ENCODE data around the gene AK3.
A peak's percentile ranks its signal among the peaks of the same experiment; 100 is the strongest.
"Not testable (repeated sequence)": the region's sequence is repeated elsewhere in the genome, so short reads cannot be mapped to it uniquely, and the experiment has no call there.

Gene AK3

GRCh38 chr9:4740638-4741364 is at the start of gene AK3:
Gene AK3 (minus strand): TSS chr9:4741202. CDS start chr9:4741087, 115 bp downstream.
- H3K27ac ChIP-seq: peak within 1 kb of the TSS; percentile 55
- no peak for TF ChIP-seq ZFX (IDR thresholded peaks at IDR 0.05; ENCODE audit: borderline replicate concordance)
- TF ChIP-seq CTCF (IDR thresholded peaks at IDR 0.05): peak; percentile 39

DNA sequence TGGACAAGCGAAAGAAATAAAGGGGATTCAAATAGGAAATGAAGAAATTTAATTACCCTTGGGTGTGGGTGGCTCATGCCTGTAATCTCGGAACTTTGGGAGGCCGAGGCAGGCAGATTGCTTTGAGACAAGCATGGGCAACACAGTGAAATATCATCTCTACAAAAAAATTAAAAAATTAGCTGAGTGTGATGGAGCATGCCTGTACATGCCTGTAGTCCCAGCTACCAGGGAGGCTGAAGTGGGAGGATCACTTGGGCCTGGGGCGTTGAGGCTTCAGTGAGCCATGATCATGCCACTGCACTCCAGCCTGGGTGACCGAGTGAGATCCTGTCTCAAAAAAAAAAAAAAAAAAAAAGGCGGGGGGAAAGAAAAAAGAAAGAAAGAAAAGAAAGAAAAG is 47.7 kb upstream of the AK3 start:
- H3K27ac ChIP-seq: no peak overlapping the region
- TF ChIP-seq ZFX (IDR thresholded peaks at IDR 0.05; ENCODE audit: borderline replicate concordance) (no peak), CTCF (IDR thresholded peaks at IDR 0.05) (no peak)

GRCh38 chr9:4787876-4788275 is 46.9 kb upstream of the AK3 start:
- TF ChIP-seq ZFX (IDR thresholded peaks at IDR 0.05; ENCODE audit: borderline replicate concordance) (no peak), CTCF (IDR thresholded peaks at IDR 0.05) (no peak)
- H3K27ac ChIP-seq: no peak overlapping the region

DNA sequence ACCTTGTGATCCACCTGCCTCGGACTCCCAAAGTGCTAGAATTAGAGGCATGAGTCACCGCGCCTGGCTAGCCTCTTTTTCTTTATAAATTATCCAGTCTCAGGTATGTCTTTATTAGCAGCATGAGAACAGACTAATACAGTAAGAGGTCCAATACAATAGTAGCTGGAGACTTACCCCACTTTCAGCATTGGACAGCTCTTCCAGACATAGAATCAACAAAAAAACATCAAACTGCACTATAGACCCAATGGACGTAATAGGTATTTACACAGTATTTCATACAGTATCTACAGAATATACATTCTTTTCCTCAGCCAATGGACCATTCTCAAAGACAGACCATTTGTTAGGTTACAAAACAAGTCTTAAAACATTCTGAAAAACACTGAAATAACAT is 45.6 kb upstream of the AK3 start:
- no peak overlapping the region for H3K27ac ChIP-seq
- TF ChIP-seq CTCF (IDR thresholded peaks at IDR 0.05) (no peak), ZFX (IDR thresholded peaks at IDR 0.05; ENCODE audit: borderline replicate concordance) (no peak)

- TF ChIP-seq CTCF (IDR thresholded peaks at IDR 0.05) (no peak), ZFX (IDR thresholded peaks at IDR 0.05; ENCODE audit: borderline replicate concordance) (no peak)
These were observed 43.4 kb upstream of the AK3 start for GRCh38 chr9:4784403-4784802.

DNA sequence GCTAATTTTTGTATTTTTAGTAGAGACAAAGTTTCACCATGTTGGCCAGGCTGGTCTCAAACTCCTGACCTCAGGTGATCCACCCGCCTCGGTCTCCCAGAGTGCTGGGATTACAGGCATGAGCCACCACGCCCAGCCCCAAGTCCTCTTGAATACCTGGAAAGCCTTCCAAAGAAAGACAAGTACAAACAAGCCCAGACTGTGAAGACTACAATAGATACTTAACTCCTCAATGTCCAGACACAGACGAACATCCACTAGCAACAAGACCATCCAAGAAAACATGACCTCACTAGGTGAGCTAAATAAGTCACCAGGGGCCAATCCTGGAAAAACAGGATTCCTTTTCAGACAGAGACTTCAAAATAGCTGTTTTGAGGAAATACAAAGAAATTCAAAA is 42.2 kb upstream of the AK3 start:
- H3K27ac ChIP-seq: not testable (repeated sequence)

More at GRCh38 chr9:4784403-4784802, 43.4 kb upstream of the AK3 start:
- H3K27ac ChIP-seq: no peak overlapping the region

DNA sequence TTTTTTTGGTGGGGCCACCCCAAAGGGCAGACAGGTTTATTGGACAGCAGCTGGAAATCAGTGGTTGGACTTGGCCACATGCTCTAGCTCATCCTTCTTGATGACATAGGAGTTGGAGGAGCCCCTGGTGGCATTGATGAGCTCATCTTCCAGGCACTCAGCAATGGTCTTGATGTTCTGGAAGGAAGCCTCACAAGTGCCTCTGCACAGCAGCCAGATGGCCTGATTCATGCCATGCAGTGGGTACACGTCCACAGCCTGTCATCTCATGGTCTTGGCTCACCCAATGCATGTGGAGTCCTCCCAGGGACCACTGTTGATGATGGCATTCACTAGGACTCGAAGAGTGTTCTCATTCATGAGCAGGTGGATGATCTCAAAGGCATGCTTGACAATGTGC is 40.4 kb upstream of the AK3 start:
- TF ChIP-seq CTCF (IDR thresholded peaks at IDR 0.05) (no peak), ZFX (IDR thresholded peaks at IDR 0.05; ENCODE audit: borderline replicate concordance) (no peak)
- no peak overlapping the region for H3K27ac ChIP-seq

- TF ChIP-seq CTCF (IDR thresholded peaks at IDR 0.05): no peak
- TF ChIP-seq ZFX (IDR thresholded peaks at IDR 0.05; ENCODE audit: borderline replicate concordance): no peak
- no peak overlapping the region for H3K27ac ChIP-seq
These were observed 39.6 kb upstream of the AK3 start for GRCh38 chr9:4780651-4781050.

DNA sequence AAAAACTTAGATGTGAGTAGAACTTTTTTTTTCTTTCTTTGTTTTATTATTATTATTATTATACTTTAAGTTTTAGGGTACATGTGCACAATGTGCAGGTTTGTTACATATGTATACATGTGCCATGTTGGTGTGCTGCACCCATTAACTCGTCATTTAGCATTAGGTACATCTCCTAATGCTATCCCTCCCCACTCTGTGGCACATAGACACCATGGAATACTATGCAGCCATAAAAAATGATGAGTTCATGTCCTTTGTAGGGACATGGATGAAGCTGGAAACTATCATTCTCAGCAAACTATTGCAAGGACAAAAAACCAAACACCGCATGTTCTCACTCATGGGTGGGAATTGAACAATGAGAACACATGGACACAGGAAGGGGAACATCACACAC is 34.0 kb upstream of the AK3 start:
- H3K27ac ChIP-seq: not testable (repeated sequence)

Data from 22Rv1 (cell line).